Pancreas (tissue), 10 donors: ENCODE results near the gene PPP2R2D. TPM values are rescaled to one million over a fixed set of nuclear protein-coding genes. Genes with fewer than 3 reads are reported as not detected.

Source experiments
- ATAC-seq, 4 donors: fragments of 200-7000 bp; cut with Tn5 transposase; one replicate each; pipeline versions ENCODE4 v1.8.0 to v1.9.1; 2020; ENCODE audit warnings: mild to moderate bottlenecking in 4 of 4, moderate library complexity in 4 of 4
- DNase-seq, 6 donors: peaks; one replicate each; pipeline ENCODE4 v3.0.0-alpha.2; 2020
- FAIRE-seq: peaks from 2 replicates; lab custom pipeline; 2012; peaks lifted over from hg19 to GRCh38; lab: Jason Lieb, UNC
- H3K27ac ChIP-seq, 4 donors: fragments of 200-600 bp; sonication (generic); 1 replicate in 3 of 4; 2 replicates in 1 of 4; pipeline versions ENCODE4 v1.5.0 to v1.8.0; 2020
- H3K27me3 ChIP-seq, 4 donors: fragments of 200-600 bp; one replicate each; pipeline ENCODE4 v1.8.0; 2021
- H3K36me3 ChIP-seq, 3 donors: fragments of 200-600 bp; sonication (generic) in 1 of 3; one replicate each; pipeline versions ENCODE4 v1.5.0 to v1.8.0; 2020 to 2021
- H3K4me1 ChIP-seq, 3 donors: fragments of 200-600 bp; one replicate each; pipeline ENCODE4 v1.8.0; 2021
- H3K4me3 ChIP-seq, 4 donors: fragments of 200-600 bp; sonication (generic) in 2 of 4; one replicate each; pipeline versions ENCODE4 v1.5.0 to v1.8.0; 2020 to 2021
- H3K9me3 ChIP-seq, 4 donors: fragments of 200-600 bp; one replicate each; pipeline ENCODE4 v1.8.0; 2021
- CTCF ChIP-seq, 4 donors: fragments of 200-600 bp; sonication (generic) in 3 of 4; IDR thresholded peaks; one replicate each; pipeline versions ENCODE4 v1.5.0 to v1.8.0; 2021; ENCODE audit warnings: antibody characterized with exemption in 4 of 4
- WGBS, 2 donors: extraction: QIAGEN DNeasy Blood & Tissue Kit; methylation state at CpG; one replicate each; pipeline ENCODE4 v1.1.7; 2013; 5-methylcytosine and 5-hydroxymethylcytosine counted together
- intact Hi-C, 3 donors: fragments of 100-400 bp; cut with DNase I; formaldehyde crosslinking; loops; one replicate each; pipeline versions ENCODE4 v1.11.1 to v1.14.2; 2022
- polyA plus RNA-seq, 2 donors: library from polyadenylated mRNA; stranded (reverse); fragments of 200-250 nt; gene quantifications; one replicate each; pipeline ENCODE4 v1.2.3, GENCODE V29; 2013
- total RNA-seq, 6 donors: library from RNA; stranded (reverse); fragmentation: NEBNext Ultra II Directional in 4 of 6; extraction: Animal tissue kit (Norgen Biotek cat#: 25700) in 4 of 6; gene quantifications; one replicate each; pipeline versions ENCODE4 v1.2.1 to v1.2.4, GENCODE V29; 2021 to 2023
- donor health status: healthy with polysubstance abuse.
- donor health status: DM: no; HTN: no; CAD: no; lungs with moderate emphysema.
- donor health status: DM: no; HTN: no; CAD: no.
- donor health status: control.
- donor health status: control.
- donor health status: Bipolar disorder and iron deficiency.
- donor health status: DM: yes; HTN: yes; CAD: no.
- donor health status: DM: no; HTN: no; CAD: no.
- donor health status: DM: no; HTN: no; CAD: no.
- donor health status: DM: yes; HTN: yes; CAD: no.

The PPP2R2D gene
- total and polyA plus RNA-seq, 8 donors: 25.5 to 87.7 (median 35.3) TPM

DNA sequence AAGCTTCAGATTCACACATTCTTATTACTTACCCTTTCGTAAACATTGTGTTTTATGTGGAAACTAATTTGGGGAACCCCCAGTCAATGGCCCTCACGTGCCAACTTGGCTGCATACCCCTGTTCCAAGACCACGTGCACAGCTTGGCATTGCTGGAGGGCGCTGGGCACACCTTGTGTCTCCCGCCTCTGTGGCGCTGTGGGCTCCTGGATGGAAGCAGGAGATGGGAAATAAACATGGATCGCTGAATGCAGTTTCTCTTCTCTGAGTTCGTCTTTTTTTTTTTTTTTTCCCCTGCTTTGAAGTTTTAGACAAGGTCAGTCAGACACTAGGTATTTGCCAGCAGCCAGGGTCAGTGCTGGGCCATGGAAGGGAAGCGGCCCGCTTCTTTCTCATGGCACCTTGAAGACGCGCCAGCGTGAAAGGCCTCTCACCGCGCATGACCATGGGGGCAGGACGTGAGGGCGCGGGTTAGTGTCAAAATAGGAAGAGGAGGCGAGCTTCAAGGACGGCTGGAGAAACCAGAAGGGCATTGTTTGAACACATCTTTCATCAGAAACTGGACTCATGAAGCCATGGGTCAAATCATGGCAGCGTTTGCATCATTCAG is 53.7 kb downstream of the PPP2R2D start:
- FAIRE-seq: no peak
- H3K27ac ChIP-seq: no peak overlapping the region
- TF ChIP-seq CTCF (IDR thresholded peaks at IDR 0.05): no peak
- ATAC-seq: peak in 2 of 4 donors; percentile 8 to 30
- no peak overlapping the region for H3K4me3 ChIP-seq
- H3K36me3 ChIP-seq: peaks cover 0 to 35% (median 17%) of the 10 kb centered on the region in 3 donors
- WGBS, 2 donors: 88 to 89% methylated on average over 21 of the region's 21 CpGs
- no peaks in the 10 kb centered on the region for H3K27me3 ChIP-seq
- no peaks in the 10 kb centered on the region for H3K9me3 ChIP-seq
- DNase-seq: peak in 2 of 6 donors; percentile 35 to 50
- H3K4me1 ChIP-seq: peaks cover 3 to 11% (median 7%) of the 10 kb centered on the region in 3 donors
- intact Hi-C loops: no loop called here

DNA sequence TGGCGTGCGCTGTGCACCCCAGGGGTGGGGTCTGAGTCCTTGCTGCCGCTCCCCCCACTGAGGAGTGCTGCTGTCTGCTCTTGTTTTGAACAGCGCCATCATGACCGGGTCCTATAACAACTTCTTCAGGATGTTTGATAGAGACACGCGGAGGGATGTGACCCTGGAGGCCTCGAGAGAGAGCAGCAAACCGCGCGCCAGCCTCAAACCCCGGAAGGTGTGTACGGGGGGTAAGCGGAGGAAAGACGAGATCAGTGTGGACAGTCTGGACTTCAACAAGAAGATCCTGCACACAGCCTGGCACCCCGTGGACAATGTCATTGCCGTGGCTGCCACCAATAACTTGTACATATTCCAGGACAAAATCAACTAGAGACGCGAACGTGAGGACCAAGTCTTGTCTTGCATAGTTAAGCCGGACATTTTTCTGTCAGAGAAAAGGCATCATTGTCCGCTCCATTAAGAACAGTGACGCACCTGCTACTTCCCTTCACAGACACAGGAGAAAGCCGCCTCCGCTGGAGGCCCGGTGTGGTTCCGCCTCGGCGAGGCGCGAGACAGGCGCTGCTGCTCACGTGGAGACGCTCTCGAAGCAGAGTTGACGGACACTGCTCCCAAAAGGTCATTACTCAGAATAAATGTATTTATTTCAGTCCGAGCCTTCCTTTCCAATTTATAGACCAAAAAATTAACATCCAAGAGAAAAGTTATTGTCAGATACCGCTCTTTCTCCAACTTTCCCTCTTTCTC is 55.0 kb downstream of the PPP2R2D start:
- ATAC-seq: no peak
- H3K4me3 ChIP-seq: no peak overlapping the region
- peak in 3 of 6 donors; percentile 34 to 52 (median 34) for DNase-seq
- H3K36me3 ChIP-seq: peaks cover 0 to 46% (median 17%) of the 10 kb centered on the region in 3 donors
- FAIRE-seq: no peak
- no peaks in the 10 kb centered on the region for H3K9me3 ChIP-seq
- intact Hi-C loops: no loop called here
- no peaks in the 10 kb centered on the region for H3K27me3 ChIP-seq
- H3K27ac ChIP-seq: no peak overlapping the region
- H3K4me1 ChIP-seq: peaks cover 0 to 3% (median 0%) of the 10 kb centered on the region in 3 donors
- TF ChIP-seq CTCF (IDR thresholded peaks at IDR 0.05): no peak
- WGBS, 2 donors: 96 to 98% methylated on average over 38 of the region's 38 CpGs

GRCh38 chr10:131959841-131960240 is 59.0 kb downstream of the PPP2R2D start:
- Histone ChIP-seq H3K9me3 (no peaks in the 10 kb centered on the region), H3K27me3 (no peaks in the 10 kb centered on the region), H3K4me1 (peaks cover 0 to 5% (median 0%) of the 10 kb centered on the region in 3 donors), H3K4me3 (no peak overlapping the region), H3K36me3 (peaks cover 0 to 31% (median 17%) of the 10 kb centered on the region in 3 donors), H3K27ac (no peak overlapping the region)
- no peak for ATAC-seq
- FAIRE-seq: no peak
- intact Hi-C loops: no loop called here
- peak in 3 of 6 donors; percentile 47 to 60 (median 48) for DNase-seq
- no peak for TF ChIP-seq CTCF (IDR thresholded peaks at IDR 0.05)
- WGBS, 2 donors: 86 to 91% methylated on average over 19 of the region's 19 CpGs

GRCh38 chr10:131960631-131961046 is 59.8 kb downstream of the PPP2R2D start:
- no peak for TF ChIP-seq CTCF (IDR thresholded peaks at IDR 0.05)
- no peak overlapping the region for H3K4me3 ChIP-seq
- intact Hi-C loops: no loop called here
- WGBS, 2 donors: 89% methylated on average over 18 of the region's 18 CpGs
- H3K36me3 ChIP-seq: peaks cover 0 to 27% (median 15%) of the 10 kb centered on the region in 3 donors
- H3K27me3 ChIP-seq: no peaks in the 10 kb centered on the region
- H3K4me1 ChIP-seq: peaks cover 0 to 5% (median 0%) of the 10 kb centered on the region in 3 donors
- peak overlapping the region in 1 of 4 donors; percentile 31 for H3K27ac ChIP-seq
- no peak for FAIRE-seq
- peak in 3 of 6 donors; percentile 56 to 81 (median 65) for DNase-seq
- no peaks in the 10 kb centered on the region for H3K9me3 ChIP-seq
- ATAC-seq: peak in 3 of 4 donors; percentile 3 to 4 (median 3)
